ENCODE data around the gene ARHGEF17.

GRCh38 chr11:73268671-73269271 is 39.3 kb upstream of the ARHGEF17 start:
- TF ChIP-seq PHF5A (CRISPR knock-in tag; IDR thresholded peaks at IDR 0.05; ENCODE audit: low read depth, unreplicated experiment), result no peak
- no peak for TF ChIP-seq TGIF2 (CRISPR knock-in tag; IDR thresholded peaks at IDR 0.05)
- no peak for TF ChIP-seq CAMTA2 (CRISPR knock-in tag; IDR thresholded peaks at IDR 0.05; ENCODE audit: borderline replicate concordance)

Measured in HepG2 (cell line).